Breast epithelium (tissue), 3 donors: ENCODE measurements around the gene C11orf52.

Source experiments
- POLR2A ChIP-seq: fragments of 450-650 bp; IDR thresholded peaks from one replicate; pipeline ENCODE4 v1.6.1; 2016; ENCODE audit warnings: antibody characterized with exemption, mild to moderate bottlenecking, moderate library complexity
- POLR2AphosphoS5 ChIP-seq, 3 donors: sonication (generic); formaldehyde crosslinking; IDR thresholded peaks; one replicate each; pipeline ENCODE4 v1.6.1; 2017; ENCODE audit warnings: antibody characterized with exemption in 3 of 3
- TF ChIP-seq, protein P1 (sequence below), 3 donors: fragments of 450-650 bp; IDR thresholded peaks; one replicate each; pipeline ENCODE4 v1.5.1; 2016 to 2017; ENCODE audit warnings: antibody characterized with exemption in 3 of 3, mild to moderate bottlenecking in 3 of 3, moderate library complexity in 3 of 3

DNA sequence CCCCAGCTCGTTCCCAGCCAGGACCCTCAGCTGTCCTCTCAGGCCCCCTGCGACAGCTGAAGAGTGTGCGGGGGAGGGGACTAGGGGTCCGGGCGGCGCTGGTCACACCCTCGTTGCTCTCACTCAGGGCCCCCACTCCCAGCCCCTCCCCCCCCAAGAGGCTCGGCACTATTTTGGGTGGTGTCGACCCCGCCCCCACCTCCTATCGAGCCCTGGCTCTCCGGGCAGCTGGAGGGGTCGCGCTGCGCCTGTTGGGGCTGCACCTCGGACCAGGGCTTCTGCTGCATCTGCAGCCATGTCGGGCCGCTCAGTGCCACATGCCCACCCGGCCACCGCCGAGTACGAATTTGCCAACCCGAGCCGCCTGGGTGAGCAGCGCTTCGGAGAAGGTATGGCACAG, 6.2 kb upstream of the C11orf52 start, which contains the start of gene HSPB2:
- TF ChIP-seq, protein P1, sequence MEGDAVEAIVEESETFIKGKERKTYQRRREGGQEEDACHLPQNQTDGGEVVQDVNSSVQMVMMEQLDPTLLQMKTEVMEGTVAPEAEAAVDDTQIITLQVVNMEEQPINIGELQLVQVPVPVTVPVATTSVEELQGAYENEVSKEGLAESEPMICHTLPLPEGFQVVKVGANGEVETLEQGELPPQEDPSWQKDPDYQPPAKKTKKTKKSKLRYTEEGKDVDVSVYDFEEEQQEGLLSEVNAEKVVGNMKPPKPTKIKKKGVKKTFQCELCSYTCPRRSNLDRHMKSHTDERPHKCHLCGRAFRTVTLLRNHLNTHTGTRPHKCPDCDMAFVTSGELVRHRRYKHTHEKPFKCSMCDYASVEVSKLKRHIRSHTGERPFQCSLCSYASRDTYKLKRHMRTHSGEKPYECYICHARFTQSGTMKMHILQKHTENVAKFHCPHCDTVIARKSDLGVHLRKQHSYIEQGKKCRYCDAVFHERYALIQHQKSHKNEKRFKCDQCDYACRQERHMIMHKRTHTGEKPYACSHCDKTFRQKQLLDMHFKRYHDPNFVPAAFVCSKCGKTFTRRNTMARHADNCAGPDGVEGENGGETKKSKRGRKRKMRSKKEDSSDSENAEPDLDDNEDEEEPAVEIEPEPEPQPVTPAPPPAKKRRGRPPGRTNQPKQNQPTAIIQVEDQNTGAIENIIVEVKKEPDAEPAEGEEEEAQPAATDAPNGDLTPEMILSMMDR (IDR thresholded peaks at IDR 0.05), result no peak
- no peak for TF ChIP-seq POLR2A
- TF ChIP-seq POLR2AphosphoS5 (IDR thresholded peaks at IDR 0.05), result no peak
